Effector memory CD4-positive, alpha-beta T cell (primary cell): ENCODE results near the gene CNTRL.

Experiments
- DNase-seq, 3 donors: peaks; one replicate each; pipeline ENCODE4 v3.0.0-alpha.2; 2020
- H3K27ac ChIP-seq: 2 replicates; pipeline ENCODE4 v1.7.0; 2013; ENCODE audit warnings: mild to moderate bottlenecking, low read length, moderate library complexity; ENCODE audit not compliant: insufficient read depth, poor library complexity, severe bottlenecking
- H3K27me3 ChIP-seq: replicated peaks from 2 replicates; pipeline ENCODE4 v1.7.0; 2013; ENCODE audit warnings: mild to moderate bottlenecking, low read length; ENCODE audit not compliant: insufficient read depth, control insufficient read depth, poor library complexity, severe bottlenecking
- H3K36me3 ChIP-seq: 2 replicates; pipeline ENCODE4 v1.7.0; 2013; ENCODE audit warnings: mild to moderate bottlenecking, low read length, moderate library complexity; ENCODE audit not compliant: control insufficient read depth, insufficient read depth
- H3K4me1 ChIP-seq: 2 replicates; pipeline ENCODE4 v1.7.0; 2013; ENCODE audit warnings: low read length, mild to moderate bottlenecking; ENCODE audit not compliant: control insufficient read depth, insufficient read depth, poor library complexity, severe bottlenecking
- H3K4me3 ChIP-seq: 2 replicates; pipeline ENCODE4 v1.7.0; 2013; ENCODE audit warnings: low read length, low read depth, mild to moderate bottlenecking; ENCODE audit not compliant: insufficient read depth, poor library complexity, severe bottlenecking
- H3K9me3 ChIP-seq: 2 replicates; pipeline ENCODE4 v1.7.0; 2013; ENCODE audit warnings: mild to moderate bottlenecking, low read length, moderate library complexity; ENCODE audit not compliant: control insufficient read depth

CNTRL gene

DNA sequence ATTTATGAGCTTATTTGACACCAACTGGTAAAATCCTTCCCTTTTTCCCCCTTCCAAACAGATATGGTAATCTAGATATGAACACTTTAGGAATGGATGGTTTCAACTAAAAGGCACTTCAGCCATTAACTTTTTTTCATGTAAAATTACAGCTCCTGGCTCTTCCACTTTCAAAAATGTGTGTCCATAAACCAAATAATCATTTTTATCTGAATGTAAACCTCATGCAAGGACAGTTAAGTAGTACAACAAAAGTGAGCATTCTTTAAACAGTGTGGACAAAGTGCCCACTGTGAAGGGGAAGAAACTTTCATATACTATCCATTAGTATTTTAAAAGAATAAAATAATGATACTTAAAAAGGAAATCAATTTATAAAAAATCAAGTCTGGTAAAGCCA, 109.7 kb downstream of the CNTRL start:
- Histone ChIP-seq H3K36me3 (peaks cover 29% of the 10 kb centered on the region), H3K4me3 (no peak overlapping the region), H3K27ac (no peak overlapping the region), H3K27me3 (no peaks in the 10 kb centered on the region), H3K9me3 (no peaks in the 10 kb centered on the region), H3K4me1 (peaks cover 10% of the 10 kb centered on the region)
- no peak for DNase-seq

- peaks cover 10% of the 10 kb centered on the region for H3K4me1 ChIP-seq
Observed at GRCh38 chr9:121185178-121185745, 110.5 kb downstream of the CNTRL start.

DNA sequence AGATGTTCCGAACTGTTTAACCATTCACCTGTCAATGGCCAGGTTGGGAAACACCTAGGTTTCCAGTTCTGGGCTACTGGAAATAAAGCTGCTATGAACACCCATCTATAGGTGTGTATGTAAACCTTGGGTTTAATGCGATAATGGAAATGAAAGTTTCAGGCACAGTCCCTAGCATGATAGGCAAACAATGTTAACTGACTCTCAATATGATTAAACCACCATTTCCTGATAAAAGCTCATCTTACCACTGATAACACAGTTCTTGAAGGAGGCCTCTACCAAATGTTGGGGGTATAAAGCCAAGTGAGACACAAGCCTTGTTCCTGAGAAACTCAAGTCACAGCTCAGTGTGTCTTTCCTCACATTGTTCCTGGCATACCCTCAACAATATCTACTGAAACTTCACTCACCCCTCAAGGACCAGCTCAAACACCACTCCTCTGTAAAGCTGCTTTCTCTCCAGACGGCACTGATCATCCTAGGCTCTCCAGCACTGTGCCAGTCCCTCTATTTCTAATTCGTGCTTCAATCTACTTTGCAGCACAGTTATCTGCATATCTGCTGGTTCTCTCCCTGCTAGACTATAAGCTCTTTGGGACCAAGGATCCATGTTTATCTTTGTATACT, 111.1 kb downstream of the CNTRL start:
- no peak for DNase-seq
- Histone ChIP-seq H3K4me1 (peaks cover 14% of the 10 kb centered on the region), H3K36me3 (peaks cover 27% of the 10 kb centered on the region), H3K27ac (peak overlapping the region; percentile 41), H3K9me3 (no peaks in the 10 kb centered on the region), H3K4me3 (no peak overlapping the region), H3K27me3 (no peaks in the 10 kb centered on the region)

More at GRCh38 chr9:121185178-121185745, 110.5 kb downstream of the CNTRL start:
- peaks cover 29% of the 10 kb centered on the region for H3K36me3 ChIP-seq
- no peaks in the 10 kb centered on the region for H3K9me3 ChIP-seq
- H3K4me3 ChIP-seq: no peak overlapping the region
- H3K27ac ChIP-seq: peak overlapping the region; percentile 33
- no peaks in the 10 kb centered on the region for H3K27me3 ChIP-seq
- DNase-seq: no peak

DNA sequence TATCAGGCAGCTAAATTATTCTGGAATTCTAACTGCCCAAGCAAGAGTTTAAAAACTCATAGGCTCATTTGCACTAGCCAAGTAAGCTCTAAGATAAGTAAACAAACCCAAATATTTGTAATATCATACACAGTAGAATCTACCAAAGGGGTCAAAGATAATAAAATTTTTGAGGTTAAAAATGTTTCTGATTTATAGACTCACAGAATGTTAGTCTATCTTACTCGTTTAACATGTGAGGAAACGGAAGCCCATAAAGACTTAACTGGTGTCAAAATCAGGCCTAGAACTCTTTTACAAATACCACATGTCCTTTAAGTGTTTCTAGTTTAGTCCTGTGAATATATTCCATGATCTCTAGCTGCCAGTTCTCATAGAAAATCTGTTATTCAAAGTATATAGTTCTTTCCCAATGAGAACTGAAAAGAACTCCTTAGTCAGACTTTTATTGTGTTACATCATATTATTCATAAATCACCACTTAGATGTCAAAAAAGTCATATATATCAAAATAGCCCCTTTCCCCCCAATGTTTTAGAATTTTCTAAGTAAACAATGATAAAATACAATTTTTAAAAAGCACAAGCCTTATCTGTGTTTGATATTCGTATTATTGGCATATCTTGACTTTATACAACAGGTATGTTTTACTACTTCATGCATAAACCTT, 113.0 kb downstream of the CNTRL start:
- H3K27ac ChIP-seq: no peak overlapping the region

DNA sequence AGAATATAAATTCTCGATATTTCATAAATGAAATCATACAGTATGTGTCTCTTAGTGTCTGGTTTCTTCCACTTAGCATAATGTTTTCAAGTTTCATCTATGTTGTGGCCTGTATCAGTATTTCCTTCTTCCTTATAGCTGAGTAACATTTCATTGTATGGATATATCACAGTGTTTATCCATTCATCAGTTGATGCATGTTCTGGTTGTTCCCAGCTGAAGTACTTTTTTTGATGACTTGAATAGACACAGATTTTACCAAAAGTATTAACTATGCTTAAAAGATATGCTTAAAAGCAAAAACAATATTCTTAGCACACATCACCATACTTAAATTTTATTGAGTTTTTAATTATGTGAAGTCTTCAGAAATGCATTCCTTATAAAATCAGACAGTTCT, 114.3 kb downstream of the CNTRL start:
- Histone ChIP-seq H3K4me3 (no peak overlapping the region), H3K27me3 (no peaks in the 10 kb centered on the region), H3K27ac (no peak overlapping the region), H3K36me3 (peaks cover 10% of the 10 kb centered on the region), H3K4me1 (peaks cover 17% of the 10 kb centered on the region), H3K9me3 (no peaks in the 10 kb centered on the region)
- DNase-seq: no peak

More for the DNA sequence above, 113.0 kb downstream of the CNTRL start:
- Histone ChIP-seq H3K27me3 (no peaks in the 10 kb centered on the region), H3K4me1 (peaks cover 14% of the 10 kb centered on the region), H3K9me3 (no peaks in the 10 kb centered on the region), H3K36me3 (peaks cover 11% of the 10 kb centered on the region), H3K4me3 (no peak overlapping the region)
- no peak for DNase-seq

- H3K4me3 ChIP-seq: no peak overlapping the region
- DNase-seq: no peak
- no peaks in the 10 kb centered on the region for H3K27me3 ChIP-seq
- H3K27ac ChIP-seq: no peak overlapping the region
- H3K4me1 ChIP-seq: peaks cover 19% of the 10 kb centered on the region
- H3K9me3 ChIP-seq: no peaks in the 10 kb centered on the region
- H3K36me3 ChIP-seq: peaks cover 7% of the 10 kb centered on the region
Observed at GRCh38 chr9:121189660-121190059, 114.9 kb downstream of the CNTRL start.

GRCh38 chr9:121191235-121191634, 116.5 kb downstream of the CNTRL start:
- Histone ChIP-seq H3K9me3 (no peaks in the 10 kb centered on the region), H3K27ac (no peak overlapping the region), H3K36me3 (peaks cover under 1% of the 10 kb centered on the region), H3K27me3 (no peaks in the 10 kb centered on the region), H3K4me3 (no peak overlapping the region), H3K4me1 (peaks cover 9% of the 10 kb centered on the region)
- no peak for DNase-seq

GRCh38 chr9:121192518-121192917, 117.8 kb downstream of the CNTRL start:
- H3K4me3 ChIP-seq: no peak overlapping the region
- H3K27me3 ChIP-seq: no peaks in the 10 kb centered on the region
- H3K27ac ChIP-seq: no peak overlapping the region
- H3K4me1 ChIP-seq: peaks cover 16% of the 10 kb centered on the region
- no peaks in the 10 kb centered on the region for H3K9me3 ChIP-seq
- no peaks in the 10 kb centered on the region for H3K36me3 ChIP-seq
- no peak for DNase-seq

- no peaks in the 10 kb centered on the region for H3K27me3 ChIP-seq
- H3K36me3 ChIP-seq: no peaks in the 10 kb centered on the region
- DNase-seq: no peak
- no peak overlapping the region for H3K4me3 ChIP-seq
- peaks cover 22% of the 10 kb centered on the region for H3K4me1 ChIP-seq
- H3K9me3 ChIP-seq: no peaks in the 10 kb centered on the region
- no peak overlapping the region for H3K27ac ChIP-seq
Observed at GRCh38 chr9:121192959-121193640, 118.3 kb downstream of the CNTRL start.

DNA sequence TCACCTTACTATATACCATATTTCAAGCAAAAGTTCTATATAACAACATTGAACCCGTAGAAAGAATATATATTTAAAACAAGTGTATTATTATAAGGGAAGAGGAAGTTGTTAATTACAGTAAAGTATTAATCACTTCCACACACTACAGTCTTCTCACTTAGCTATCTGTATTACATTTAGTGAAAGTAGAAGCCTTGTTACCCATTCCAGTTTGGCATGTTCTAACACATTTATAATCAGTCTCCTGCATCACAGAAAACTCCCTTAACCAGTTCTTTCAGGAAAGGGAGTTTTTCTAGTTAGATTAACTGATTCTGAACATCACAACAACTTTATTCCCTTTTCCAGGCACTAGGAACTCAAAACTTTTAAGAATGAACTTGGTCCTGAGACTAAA, 120.0 kb downstream of the CNTRL start:
- Histone ChIP-seq H3K27ac (no peak overlapping the region), H3K9me3 (no peaks in the 10 kb centered on the region), H3K4me3 (no peak overlapping the region), H3K36me3 (no peaks in the 10 kb centered on the region), H3K27me3 (no peaks in the 10 kb centered on the region), H3K4me1 (peaks cover 31% of the 10 kb centered on the region)
- DNase-seq: no peak
